Esophagus squamous epithelium (tissue), 5 donors: ENCODE data around the gene TMEM128. TPM values are rescaled to one million over a fixed set of nuclear protein-coding genes. Genes with fewer than 3 reads are reported as not detected.
"Not testable (repeated sequence)": the region's sequence is repeated elsewhere in the genome, so short reads cannot be mapped to it uniquely, and the experiment has no call there.

Source experiments
- DNase-seq: peaks from one replicate; lab custom pipeline; 2025; lab: John Stamatoyannopoulos, UW
- H3K27ac ChIP-seq, 4 donors: fragments of 200-600 bp; sonication (generic); one replicate each; pipeline ENCODE4 v1.5.1; 2016 to 2019; ENCODE audit warnings: mild to moderate bottlenecking in 1 of 4
- H3K27me3 ChIP-seq, 4 donors: fragments of 200-600 bp; sonication (generic); 1 replicate in 3 of 4; 2 replicates in 1 of 4; pipeline versions ENCODE4 v1.5.1 to v1.6.0; 2017 to 2021; ENCODE audit warnings: antibody characterized with exemption in 1 of 4
- H3K36me3 ChIP-seq, 3 donors: fragments of 200-600 bp; sonication (generic); one replicate each; pipeline ENCODE4 v1.5.1; 2016 to 2019
- H3K4me1 ChIP-seq, 3 donors: fragments of 200-600 bp; sonication (generic); one replicate each; pipeline ENCODE4 v1.5.1; 2017 to 2019
- H3K4me3 ChIP-seq, 4 donors: fragments of 200-600 bp; sonication (generic); 1 replicate in 3 of 4; 2 replicates in 1 of 4; pipeline ENCODE4 v1.5.1; 2016 to 2019; ENCODE audit warnings: mild to moderate bottlenecking in 2 of 4, moderate library complexity in 1 of 4
- H3K9me3 ChIP-seq, 3 donors: fragments of 200-600 bp; sonication (generic); one replicate each; pipeline ENCODE4 v1.5.1; 2016 to 2019
- CTCF ChIP-seq, 6 experiments: fragments of 450-650 bp in 4 of 6; fragments of 200-600 bp in 2 of 6; sonication (generic) in 2 of 6; IDR thresholded peaks; one replicate each; pipeline ENCODE4 v1.5.1; 2016 to 2019; ENCODE audit warnings: antibody characterized with exemption in 6 of 6, mild to moderate bottlenecking in 4 of 6, moderate library complexity in 4 of 6
- POLR2A ChIP-seq, 4 donors: fragments of 450-650 bp; IDR thresholded peaks; one replicate each; pipeline ENCODE4 v1.6.1; 2017; ENCODE audit warnings: antibody characterized with exemption in 4 of 4, mild to moderate bottlenecking in 4 of 4, moderate library complexity in 3 of 4
- WGBS, 2 donors: methylation state at CpG; one replicate each; pipeline ENCODE4 v1.1.5; 2018; 5-methylcytosine and 5-hydroxymethylcytosine counted together
- intact Hi-C: fragments of 100-400 bp; cut with DNase I; formaldehyde crosslinking; loops from one replicate; pipeline ENCODE4 v1.15.0; 2022
- total RNA-seq, 4 donors: library from RNA; depleted of rRNA; stranded (reverse); fragments of >200 nt; gene quantifications; one replicate each; pipeline ENCODE4 v1.1.0, GENCODE V29; 2016
- donor health status: DM: yes; HTN: yes; CAD: no.

The TMEM128 gene
- total RNA-seq, 4 donors from 2014 or later: 8.6 to 15.1 (median 11.6) TPM

GRCh38 chr4:4256799-4257198 lies 8.8 kb upstream of the TMEM128 start:
- H3K9me3 ChIP-seq: no peaks in the 10 kb centered on the region
- no peak overlapping the region for H3K4me3 ChIP-seq
- H3K36me3 ChIP-seq: no peaks in the 10 kb centered on the region
- H3K27me3 ChIP-seq: peaks cover 0 to 19% (median 0%) of the 10 kb centered on the region in 4 donors
- no peaks in the 10 kb centered on the region for H3K4me1 ChIP-seq
- intact Hi-C loops: loop anchor here (5.0 kb wide), 1 partner anchor 76 kb away; no protein-coding TSS in a partner anchor
- WGBS, 2 donors: 65 to 73% methylated on average over 8 to 10 of the region's 10 CpGs
- no peak overlapping the region for H3K27ac ChIP-seq
- no peak for TF ChIP-seq POLR2A (IDR thresholded peaks at IDR 0.05)
- TF ChIP-seq CTCF (IDR thresholded peaks at IDR 0.05): no peak
- no peak for DNase-seq

- Histone ChIP-seq H3K4me3 (no peak overlapping the region), H3K4me1 (no peaks in the 10 kb centered on the region), H3K9me3 (no peaks in the 10 kb centered on the region), H3K27ac (no peak overlapping the region), H3K27me3 (peaks cover 0 to 19% (median 0%) of the 10 kb centered on the region in 4 donors), H3K36me3 (no peaks in the 10 kb centered on the region)
- WGBS, 2 donors: 56 to 60% methylated on average over 3 to 6 of the region's 6 CpGs
- intact Hi-C loops: loop anchor here (5.0 kb wide), 1 partner anchor 78 kb away; no protein-coding TSS in a partner anchor
- TF ChIP-seq POLR2A (IDR thresholded peaks at IDR 0.05): no peak
- no peak for TF ChIP-seq CTCF (IDR thresholded peaks at IDR 0.05)
- DNase-seq: no peak
Measured at GRCh38 chr4:4254666-4255065, 6.6 kb upstream of the TMEM128 start.

- 74 to 83% methylated on average over 11 of the region's 11 CpGs for WGBS, 2 donors
- no peak for TF ChIP-seq CTCF (IDR thresholded peaks at IDR 0.05)
- no peak for TF ChIP-seq POLR2A (IDR thresholded peaks at IDR 0.05)
- no peak for DNase-seq
- Histone ChIP-seq H3K27me3 (peaks cover 0 to 19% (median 0%) of the 10 kb centered on the region in 4 donors), H3K9me3 (no peaks in the 10 kb centered on the region), H3K36me3 (no peaks in the 10 kb centered on the region), H3K27ac (no peak overlapping the region), H3K4me3 (no peak overlapping the region), H3K4me1 (peaks cover 0 to 2% (median 0%) of the 10 kb centered on the region in 3 donors)
- intact Hi-C loops: no loop called here
Measured at GRCh38 chr4:4254199-4254598, 6.2 kb upstream of the TMEM128 start.

- Histone ChIP-seq H3K27ac (no peak overlapping the region), H3K27me3 (peaks cover 0 to 10% (median 0%) of the 10 kb centered on the region in 4 donors), H3K9me3 (no peaks in the 10 kb centered on the region), H3K36me3 (peaks cover 0 to 8% (median 0%) of the 10 kb centered on the region in 3 donors), H3K4me1 (peaks cover 9 to 22% (median 18%) of the 10 kb centered on the region in 3 donors), H3K4me3 (no peak overlapping the region)
- 85 to 87% methylated on average over 7 to 8 of the region's 8 CpGs for WGBS, 2 donors
- TF ChIP-seq POLR2A (IDR thresholded peaks at IDR 0.05): no peak
- TF ChIP-seq CTCF (IDR thresholded peaks at IDR 0.05): no peak
- intact Hi-C loops: no loop called here
- no peak for DNase-seq
Measured at GRCh38 chr4:4249866-4250265, 1.8 kb upstream of the TMEM128 start.

GRCh38 chr4:4249342-4249741 lies 1.3 kb upstream of the TMEM128 start:
- H3K27me3 ChIP-seq, DNase-seq, H3K9me3 ChIP-seq, intact Hi-C loops, H3K4me3 ChIP-seq: not testable (repeated sequence)
- Histone ChIP-seq H3K36me3 (peaks cover 0 to 13% (median 0%) of the 10 kb centered on the region in 3 donors), H3K27ac (peak overlapping the region in 1 of 4 donors; percentile 96), H3K4me1 (peaks cover 9 to 22% (median 18%) of the 10 kb centered on the region in 3 donors)
- WGBS, 2 donors: 92 to 94% methylated on average over 15 of the region's 15 CpGs

GRCh38 chr4:4248885-4249203 lies 821 bp upstream of the TMEM128 start:
- Histone ChIP-seq H3K9me3 (no peaks in the 10 kb centered on the region), H3K4me1 (peaks cover 9 to 22% (median 18%) of the 10 kb centered on the region in 3 donors), H3K27me3 (no peaks in the 10 kb centered on the region), H3K4me3 (peak overlapping the region; percentile 76 to 87 (median 81)), H3K27ac (peak overlapping the region; percentile 92 to 96 (median 96)), H3K36me3 (peaks cover 0 to 18% (median 0%) of the 10 kb centered on the region in 3 donors)
- 15 to 23% methylated on average over 10 of the region's 10 CpGs for WGBS, 2 donors
- intact Hi-C loops: no loop called here
- no peak for TF ChIP-seq POLR2A (IDR thresholded peaks at IDR 0.05)
- no peak for DNase-seq
